Natural killer cell (primary cell): ENCODE results near the gene SPINK4. TPM values are rescaled to one million over a fixed set of nuclear protein-coding genes. Genes with fewer than 3 reads are reported as not detected.

Experiments
- ATAC-seq, 3 donors: fragments of 150-1000 bp in 2 of 3; fragments of 200-7000 bp in 1 of 3; cut with Tn5 transposase; 1 replicate in 1 of 3; 2 replicates in 2 of 3; pipeline ENCODE4 v1.10.0; 2021; ENCODE audit warnings: mild to moderate bottlenecking in 2 of 3, moderate library complexity in 2 of 3
- DNase-seq, 2 donors: peaks; one replicate each; pipeline versions ENCODE4 v3.0.0 to v3.0.0-alpha.2; 2013 to 2021; ENCODE audit warnings: mixed read lengths in 1 of 2
- H3K27ac ChIP-seq: one replicate; pipeline ENCODE4 v1.5.1; 2013; ENCODE audit warnings: mild to moderate bottlenecking, low read length
- H3K27me3 ChIP-seq: one replicate; pipeline ENCODE4 v1.6.1; 2013; ENCODE audit warnings: low read length; ENCODE audit not compliant: control insufficient read depth, insufficient read depth
- H3K36me3 ChIP-seq: one replicate; pipeline ENCODE4 v1.6.1; 2013; ENCODE audit warnings: low read length; ENCODE audit not compliant: control insufficient read depth, insufficient read depth
- H3K4me1 ChIP-seq: one replicate; pipeline ENCODE4 v1.6.1; 2013; ENCODE audit warnings: low read length; ENCODE audit not compliant: control insufficient read depth, insufficient read depth
- H3K4me3 ChIP-seq: one replicate; pipeline ENCODE4 v1.5.1; 2013; ENCODE audit warnings: low read length
- H3K9me3 ChIP-seq: one replicate; pipeline ENCODE4 v1.6.1; 2013; ENCODE audit warnings: low read length; ENCODE audit not compliant: control insufficient read depth, insufficient read depth
- H3K27ac Mint-ChIP-seq, 2 donors: one replicate each; pipeline ENCODE4 v1.8.0; 2022; ENCODE audit warnings: mild to moderate bottlenecking in 2 of 2, mixed read lengths in 2 of 2, moderate library complexity in 1 of 2
- H3K27me3 Mint-ChIP-seq, 2 donors: one replicate each; pipeline ENCODE4 v1.8.0; 2022; ENCODE audit warnings: low read depth in 2 of 2, mixed read lengths in 2 of 2
- H3K36me3 Mint-ChIP-seq: one replicate; pipeline ENCODE4 v1.8.0; 2022; ENCODE audit warnings: mixed read lengths
- H3K4me1 Mint-ChIP-seq, 2 donors: one replicate each; pipeline ENCODE4 v1.8.0; 2022; ENCODE audit warnings: mixed read lengths in 2 of 2
- H3K4me3 Mint-ChIP-seq: one replicate; pipeline ENCODE4 v1.8.0; 2022; ENCODE audit warnings: mild to moderate bottlenecking, moderate library complexity, mixed read lengths
- H3K9me3 Mint-ChIP-seq, 2 donors: one replicate each; pipeline ENCODE4 v1.8.0; 2022; ENCODE audit warnings: mixed read lengths in 2 of 2
- WGBS: methylation state at CpG from one replicate; pipeline ENCODE4 v1.1.7; 2013; ENCODE audit warnings: missing lambda C conversion rate; ENCODE audit not compliant: insufficient coverage; 5-methylcytosine and 5-hydroxymethylcytosine counted together
- intact Hi-C: fragments of 100-400 bp; cut with micrococcal nuclease; formaldehyde crosslinking; loops from one replicate; pipeline ENCODE4 v1.14.2; 2022
- total RNA-seq, 4 donors: library from RNA; stranded (reverse); fragments of 120-200 nt in 1 of 4; gene quantifications; one replicate each; pipeline versions ENCODE4 v1.2.3 to v1.2.4, GENCODE V29; 2013 to 2022
- TF ChIP-seq, protein P1 (sequence below): fragments of 200-600 bp; IDR thresholded peaks from one replicate; pipeline ENCODE4 v1.8.0; 2022; ENCODE audit warnings: antibody characterized with exemption

SPINK4 gene
- total RNA-seq, 3 donors from 2014 or later (not counting 1 experiment from before 2014, with no cell fraction given): not detected

- 68% methylated on average over 3 of the region's 3 CpGs for WGBS
- H3K9me3 ChIP-seq: no peaks in the 10 kb centered on the region
- peaks cover 9 to 19% of the 10 kb centered on the region in 2 donors for H3K4me1 Mint-ChIP-seq
- H3K4me3 Mint-ChIP-seq: no peak overlapping the region
- no peaks in the 10 kb centered on the region for H3K36me3 ChIP-seq
- H3K27me3 Mint-ChIP-seq: no peaks in the 10 kb centered on the region
- H3K4me3 ChIP-seq: no peak overlapping the region
- ATAC-seq: no peak
- no peak for DNase-seq
- intact Hi-C loops: no loop called here
- no peaks in the 10 kb centered on the region for H3K9me3 Mint-ChIP-seq
- no peaks in the 10 kb centered on the region for H3K27me3 ChIP-seq
- H3K27ac ChIP-seq: no peak overlapping the region
- no peaks in the 10 kb centered on the region for H3K36me3 Mint-ChIP-seq
- H3K4me1 ChIP-seq: peaks cover 15% of the 10 kb centered on the region
- H3K27ac Mint-ChIP-seq: no peak overlapping the region
- TF ChIP-seq, protein P1, sequence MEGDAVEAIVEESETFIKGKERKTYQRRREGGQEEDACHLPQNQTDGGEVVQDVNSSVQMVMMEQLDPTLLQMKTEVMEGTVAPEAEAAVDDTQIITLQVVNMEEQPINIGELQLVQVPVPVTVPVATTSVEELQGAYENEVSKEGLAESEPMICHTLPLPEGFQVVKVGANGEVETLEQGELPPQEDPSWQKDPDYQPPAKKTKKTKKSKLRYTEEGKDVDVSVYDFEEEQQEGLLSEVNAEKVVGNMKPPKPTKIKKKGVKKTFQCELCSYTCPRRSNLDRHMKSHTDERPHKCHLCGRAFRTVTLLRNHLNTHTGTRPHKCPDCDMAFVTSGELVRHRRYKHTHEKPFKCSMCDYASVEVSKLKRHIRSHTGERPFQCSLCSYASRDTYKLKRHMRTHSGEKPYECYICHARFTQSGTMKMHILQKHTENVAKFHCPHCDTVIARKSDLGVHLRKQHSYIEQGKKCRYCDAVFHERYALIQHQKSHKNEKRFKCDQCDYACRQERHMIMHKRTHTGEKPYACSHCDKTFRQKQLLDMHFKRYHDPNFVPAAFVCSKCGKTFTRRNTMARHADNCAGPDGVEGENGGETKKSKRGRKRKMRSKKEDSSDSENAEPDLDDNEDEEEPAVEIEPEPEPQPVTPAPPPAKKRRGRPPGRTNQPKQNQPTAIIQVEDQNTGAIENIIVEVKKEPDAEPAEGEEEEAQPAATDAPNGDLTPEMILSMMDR: no peak
Measured at GRCh38 chr9:33222031-33222430, 17.9 kb upstream of the SPINK4 start.

DNA sequence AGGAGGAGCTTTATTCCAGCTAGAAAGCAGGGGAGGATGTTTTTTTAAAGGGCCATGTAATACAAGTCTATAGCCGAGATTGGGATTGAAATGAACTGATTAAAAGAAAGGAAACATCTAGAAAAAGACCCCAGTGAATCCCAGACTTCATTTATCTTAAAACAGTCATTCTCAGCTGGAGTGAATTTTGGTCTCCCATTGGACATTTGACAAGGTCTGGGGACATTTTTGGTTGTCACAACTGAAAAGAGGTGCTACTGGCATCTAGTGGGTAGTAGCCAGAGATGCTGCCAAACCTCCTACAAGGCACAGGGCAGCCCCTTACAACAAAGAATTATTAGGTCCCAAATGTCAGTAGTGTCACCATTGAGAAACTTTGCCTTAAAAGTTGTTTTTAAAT is 16.3 kb upstream of the SPINK4 start:
- Histone ChIP-seq H3K4me3 (no peak overlapping the region), H3K9me3 (no peaks in the 10 kb centered on the region), H3K36me3 (no peaks in the 10 kb centered on the region), H3K27me3 (no peaks in the 10 kb centered on the region), H3K4me1 (peaks cover 19% of the 10 kb centered on the region), H3K27ac (no peak overlapping the region)
- no peak for ATAC-seq
- no peak overlapping the region for H3K27ac Mint-ChIP-seq
- no peaks in the 10 kb centered on the region for H3K9me3 Mint-ChIP-seq
- peaks cover 9 to 19% of the 10 kb centered on the region in 2 donors for H3K4me1 Mint-ChIP-seq
- TF ChIP-seq, protein P1: no peak
- DNase-seq: no peak
- no peak overlapping the region for H3K4me3 Mint-ChIP-seq
- WGBS: no CpG with 5 or more reads among the region's 1 CpG
- no peaks in the 10 kb centered on the region for H3K36me3 Mint-ChIP-seq
- intact Hi-C loops: loop anchor here (2.0 kb wide), 1 partner anchor 53 kb away; no protein-coding TSS in a partner anchor
- no peaks in the 10 kb centered on the region for H3K27me3 Mint-ChIP-seq

- Histone ChIP-seq H3K27ac (no peak overlapping the region), H3K27me3 (no peaks in the 10 kb centered on the region), H3K36me3 (no peaks in the 10 kb centered on the region), H3K4me1 (peaks cover 19% of the 10 kb centered on the region), H3K9me3 (no peaks in the 10 kb centered on the region), H3K4me3 (no peak overlapping the region)
- no peak overlapping the region for H3K4me3 Mint-ChIP-seq
- no peaks in the 10 kb centered on the region for H3K9me3 Mint-ChIP-seq
- no peaks in the 10 kb centered on the region for H3K36me3 Mint-ChIP-seq
- no peaks in the 10 kb centered on the region for H3K27me3 Mint-ChIP-seq
- peaks cover 9 to 19% of the 10 kb centered on the region in 2 donors for H3K4me1 Mint-ChIP-seq
- intact Hi-C loops: loop anchor here (1.0 to 5.0 kb wide), 4 partner anchors 43 to 144 kb away; no protein-coding TSS in a partner anchor
- TF ChIP-seq, protein P1: peak; percentile 90
- ATAC-seq: peak; percentile 71 to 88 (median 77)
- WGBS: 12% methylated on average over 4 of the region's 6 CpGs
- peak; percentile 49 to 88 for DNase-seq
- H3K27ac Mint-ChIP-seq: peak overlapping the region in 1 of 2 donors; percentile 40
Measured at GRCh38 chr9:33225319-33226147, 14.4 kb upstream of the SPINK4 start.
